GM12873 (cell line): Measurements from ENCODE around the gene GALNT2.

Experiments
- CTCF ChIP-seq: IDR thresholded peaks from 2 replicates; pipeline ENCODE4 v1.5.1; 2012; ENCODE audit warnings: low read depth, mild to moderate bottlenecking, moderate library complexity, low read length, control low read depth; ENCODE audit not compliant: insufficient read depth; ENCODE audit errors: missing control alignments

GALNT2 gene

GRCh38 chr1:230128569-230129285 is 61.7 kb downstream of the GALNT2 start:
- TF ChIP-seq CTCF = no peak

GRCh38 chr1:230129341-230129740 is 62.3 kb downstream of the GALNT2 start:
- TF ChIP-seq CTCF = no peak

- TF ChIP-seq CTCF = no peak
These were observed 63.3 kb downstream of the GALNT2 start for GRCh38 chr1:230130172-230130944.

- TF ChIP-seq CTCF = no peak
These were observed 64.4 kb downstream of the GALNT2 start for GRCh38 chr1:230131457-230131856.

- no peak for TF ChIP-seq CTCF
These were observed 65.7 kb downstream of the GALNT2 start for GRCh38 chr1:230132758-230133157.

- TF ChIP-seq CTCF = no peak
These were observed 68.7 kb downstream of the GALNT2 start for GRCh38 chr1:230135726-230136125.

- no peak for TF ChIP-seq CTCF
These were observed 69.7 kb downstream of the GALNT2 start for GRCh38 chr1:230136453-230137336.
